Amniotic stem cell (primary cell): ENCODE data around the gene RASA2.

Experiments
- DNase-seq: peaks from one replicate; lab custom pipeline; 2025; lab: John Stamatoyannopoulos, UW

The RASA2 gene

DNA sequence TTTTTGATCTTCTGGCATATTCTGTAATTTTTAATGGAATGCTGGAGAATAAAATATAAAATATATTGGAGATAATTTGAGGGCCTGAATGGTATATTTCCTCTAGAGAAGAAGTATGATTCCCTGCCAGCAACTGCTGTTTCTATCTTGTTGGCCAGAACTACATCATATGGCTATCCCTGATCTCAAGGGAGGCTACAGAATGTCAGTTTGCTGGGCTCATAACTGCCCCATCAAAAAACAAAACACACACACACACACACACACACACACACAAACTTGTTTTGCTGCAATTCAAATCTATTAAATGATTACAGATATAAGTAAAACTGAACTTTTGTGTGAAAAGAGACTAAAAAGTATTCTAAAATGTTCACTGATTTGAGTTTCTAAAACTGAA, 51.0 kb downstream of the RASA2 start:
- DNase-seq = no peak

DNA sequence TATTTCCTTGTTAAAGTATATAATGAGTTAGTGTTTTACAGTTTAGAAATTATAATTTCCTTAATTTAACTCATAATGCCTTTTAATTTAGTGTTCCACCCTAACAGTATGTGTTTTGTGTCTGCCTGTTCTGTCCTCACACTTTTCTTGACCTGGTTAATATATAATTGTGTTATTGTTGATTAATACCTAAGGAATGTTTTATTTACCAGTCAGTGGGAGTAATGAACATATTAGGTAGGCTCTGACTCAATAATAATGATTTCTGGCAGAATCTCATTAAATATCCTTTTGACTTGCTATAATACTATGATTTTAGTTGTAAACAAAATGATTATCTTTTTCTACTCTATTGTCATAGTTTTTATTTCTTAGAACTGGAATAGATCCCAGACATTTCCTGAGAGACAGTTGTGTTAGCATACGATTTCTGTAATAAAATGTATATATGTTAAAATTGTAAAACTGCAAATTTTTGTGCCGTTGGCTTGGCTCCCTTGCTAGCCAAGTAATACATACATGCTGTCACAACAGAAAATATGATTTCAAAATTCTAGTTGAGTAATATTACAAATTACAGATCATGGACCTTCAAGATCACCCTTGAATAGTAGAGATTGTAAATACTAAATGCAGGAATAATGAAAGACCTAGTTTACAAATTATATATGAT, 51.9 kb downstream of the RASA2 start:
- DNase-seq = no peak

DNA sequence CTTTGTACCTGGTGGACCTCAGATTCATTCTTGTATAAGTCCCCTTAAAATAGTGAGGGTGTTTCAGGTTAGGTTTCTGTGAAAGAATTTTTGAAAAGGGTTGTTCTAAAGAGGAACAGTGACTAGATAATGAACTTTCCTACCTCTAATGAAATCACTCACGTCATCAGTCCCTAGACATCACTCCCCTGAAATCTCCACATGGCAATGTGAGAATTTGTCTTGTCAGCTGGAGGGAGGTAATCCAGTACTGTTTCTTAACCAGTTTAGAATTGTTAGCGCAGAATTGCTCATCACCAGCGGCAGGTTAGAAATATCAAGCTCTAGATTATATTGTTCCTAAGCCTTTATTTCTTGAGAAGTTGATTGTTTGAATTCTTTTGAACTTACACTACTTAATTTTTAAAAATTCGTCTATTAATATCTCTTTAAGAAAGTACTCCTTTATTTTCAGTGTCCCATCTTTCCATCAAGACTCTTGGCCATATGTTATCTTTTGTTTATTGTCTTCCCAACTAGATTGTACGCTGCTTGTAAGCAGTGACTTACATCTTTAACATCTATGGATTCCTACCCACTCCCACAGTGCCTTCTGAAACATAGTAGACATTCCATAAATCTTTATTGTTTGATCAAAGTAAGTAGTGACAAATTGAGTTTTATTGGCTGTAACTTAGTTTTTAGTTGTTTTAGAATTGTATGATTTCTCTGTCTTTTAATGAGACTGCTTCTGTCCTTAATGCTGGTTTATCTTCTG, 52.8 kb downstream of the RASA2 start:
- no peak for DNase-seq

DNA sequence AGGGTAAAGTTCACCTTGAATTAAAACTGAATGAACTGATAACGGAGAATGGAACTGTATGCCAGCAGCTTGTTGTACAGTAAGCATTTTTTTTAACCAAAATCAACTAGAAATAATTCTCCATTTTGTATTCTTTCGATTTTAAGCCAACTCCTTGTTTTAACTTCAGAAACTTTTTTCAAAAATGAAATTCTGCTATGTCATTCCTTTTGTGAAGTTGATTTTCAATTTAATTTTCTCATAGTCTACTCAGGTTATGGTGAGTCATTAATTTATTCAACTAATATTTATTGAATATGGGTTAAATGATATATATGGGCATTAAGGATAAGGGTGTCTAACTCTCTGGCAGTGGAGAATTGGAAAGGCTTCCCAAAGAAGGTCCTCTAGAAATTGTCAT, 53.7 kb downstream of the RASA2 start:
- DNase-seq = no peak

DNA sequence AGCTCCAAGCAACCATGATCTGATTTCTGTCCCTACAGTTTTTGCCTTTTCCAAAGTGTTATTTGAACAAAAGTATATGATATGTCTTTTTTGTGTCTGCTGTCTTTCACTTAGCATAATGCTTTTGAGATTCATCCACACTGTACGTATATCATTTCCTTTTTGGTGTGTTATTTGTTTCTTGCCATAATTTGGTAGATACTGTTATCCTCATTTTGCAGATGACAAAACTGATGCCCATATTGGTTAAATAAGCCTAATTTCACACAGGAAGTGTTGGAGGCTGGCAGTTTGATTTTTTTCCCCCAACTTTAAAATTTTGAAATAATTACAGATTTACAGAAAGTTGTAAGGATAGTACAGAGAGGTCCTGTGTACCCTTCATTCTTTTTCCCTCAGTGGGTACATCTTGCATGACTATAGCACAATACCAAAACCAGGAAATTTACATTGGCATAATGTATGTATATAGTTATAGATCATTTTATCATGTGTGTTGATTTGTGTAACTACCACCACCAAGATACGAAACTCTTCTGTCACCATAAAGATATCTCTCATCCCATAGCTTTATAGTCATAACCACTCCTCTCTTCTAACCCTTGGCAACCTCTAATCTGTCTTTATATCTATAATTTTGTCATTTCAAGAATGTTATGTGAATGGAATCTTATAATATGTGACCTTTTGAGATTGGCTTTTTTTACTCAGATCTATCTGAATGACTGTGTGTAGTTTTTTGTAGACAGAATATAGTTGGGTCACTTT, 55.6 kb downstream of the RASA2 start:
- no peak for DNase-seq

DNA sequence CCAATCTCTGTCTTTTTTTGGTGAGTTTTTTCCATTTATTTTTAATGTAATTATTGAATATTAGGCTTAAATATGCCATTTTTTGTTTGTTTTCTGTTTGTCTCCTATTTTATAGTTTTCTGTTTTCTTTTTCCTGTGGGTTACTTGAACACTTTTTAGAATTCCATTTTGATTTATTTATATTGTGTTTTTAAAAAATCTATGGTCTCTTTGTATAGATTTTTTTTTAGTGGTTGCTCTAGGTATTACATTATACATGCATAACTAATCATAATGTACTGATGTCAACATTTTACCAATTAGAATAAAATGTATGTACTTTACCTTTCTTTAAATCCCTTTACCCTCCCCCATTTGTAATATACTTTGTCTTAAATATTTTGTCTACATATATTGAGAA, 56.2 kb downstream of the RASA2 start:
- no peak for DNase-seq

DNA sequence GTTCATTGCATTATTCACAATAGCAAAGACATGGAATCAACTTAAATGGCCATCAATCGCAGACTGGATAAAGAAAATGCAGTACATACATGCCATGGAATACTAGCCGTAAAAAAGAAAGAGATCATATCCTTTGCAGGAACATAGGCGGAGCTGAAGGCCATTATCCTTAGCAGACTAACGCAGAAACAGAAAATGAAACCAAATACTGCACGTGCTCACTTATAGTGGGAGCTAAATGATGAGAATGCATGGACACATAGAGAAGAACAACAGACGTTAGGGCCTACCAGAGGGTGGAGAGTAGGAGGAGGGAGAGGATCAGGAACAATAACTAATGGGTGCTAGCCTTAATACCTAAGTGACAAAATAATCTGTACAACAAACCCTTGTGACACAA, 57.9 kb downstream of the RASA2 start:
- DNase-seq = no peak

DNA sequence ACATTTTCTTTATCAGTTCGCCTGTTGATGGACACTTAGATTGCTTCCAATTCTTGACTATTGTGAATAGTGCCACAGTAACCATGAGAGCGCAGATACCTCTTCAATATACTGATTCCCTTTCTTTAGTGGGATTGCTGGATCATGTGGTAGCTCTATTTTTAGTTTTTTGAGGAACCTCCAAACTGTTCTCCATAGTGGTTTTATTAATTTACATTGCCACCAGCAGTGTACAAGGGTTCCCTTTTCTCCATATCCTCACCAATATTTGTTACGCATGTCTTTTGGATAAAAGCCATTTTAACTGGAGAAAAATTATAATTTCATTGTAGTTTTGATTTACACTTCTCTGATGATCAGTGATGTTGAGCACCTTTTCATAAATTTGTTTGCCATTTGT, 59.3 kb downstream of the RASA2 start:
- DNase-seq = no peak

DNA sequence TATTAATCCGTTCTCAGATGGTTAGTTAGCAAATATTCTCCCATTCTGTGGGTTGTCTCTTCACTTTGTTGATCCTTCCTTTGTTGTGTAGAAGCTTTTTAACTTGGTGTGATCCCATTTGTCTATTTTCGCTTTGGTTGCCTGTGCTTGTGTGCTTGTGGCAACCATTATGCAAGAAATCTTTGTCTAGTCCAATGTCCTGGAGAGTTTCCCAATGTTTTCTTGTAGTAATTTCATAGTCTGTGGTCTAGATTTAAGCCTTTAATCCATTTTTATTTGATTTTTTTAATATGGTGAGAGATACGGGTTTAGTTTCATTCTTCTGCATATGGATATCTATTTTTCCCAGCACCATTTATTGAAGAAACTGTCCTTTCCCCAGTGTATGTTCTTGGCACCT, 59.8 kb downstream of the RASA2 start:
- DNase-seq = no peak

DNA sequence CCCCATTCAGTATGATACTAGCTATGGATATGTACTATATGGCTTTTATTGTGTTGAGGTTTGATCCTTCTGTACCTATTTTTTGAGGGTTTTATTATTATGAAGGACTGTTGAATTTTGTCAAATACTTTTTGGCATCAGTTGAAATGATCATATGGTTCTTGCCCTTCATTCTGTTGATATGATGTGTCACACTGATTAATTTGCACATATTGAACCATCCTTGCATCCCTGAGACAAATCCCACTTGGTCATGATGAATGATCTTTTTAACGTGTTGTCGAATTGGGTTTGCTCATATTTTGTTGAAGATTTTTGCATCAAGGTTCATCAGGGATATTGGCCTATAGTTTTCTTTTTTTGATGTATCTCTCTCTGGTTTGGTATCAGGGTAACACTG, 61.0 kb downstream of the RASA2 start:
- DNase-seq = no peak

DNA sequence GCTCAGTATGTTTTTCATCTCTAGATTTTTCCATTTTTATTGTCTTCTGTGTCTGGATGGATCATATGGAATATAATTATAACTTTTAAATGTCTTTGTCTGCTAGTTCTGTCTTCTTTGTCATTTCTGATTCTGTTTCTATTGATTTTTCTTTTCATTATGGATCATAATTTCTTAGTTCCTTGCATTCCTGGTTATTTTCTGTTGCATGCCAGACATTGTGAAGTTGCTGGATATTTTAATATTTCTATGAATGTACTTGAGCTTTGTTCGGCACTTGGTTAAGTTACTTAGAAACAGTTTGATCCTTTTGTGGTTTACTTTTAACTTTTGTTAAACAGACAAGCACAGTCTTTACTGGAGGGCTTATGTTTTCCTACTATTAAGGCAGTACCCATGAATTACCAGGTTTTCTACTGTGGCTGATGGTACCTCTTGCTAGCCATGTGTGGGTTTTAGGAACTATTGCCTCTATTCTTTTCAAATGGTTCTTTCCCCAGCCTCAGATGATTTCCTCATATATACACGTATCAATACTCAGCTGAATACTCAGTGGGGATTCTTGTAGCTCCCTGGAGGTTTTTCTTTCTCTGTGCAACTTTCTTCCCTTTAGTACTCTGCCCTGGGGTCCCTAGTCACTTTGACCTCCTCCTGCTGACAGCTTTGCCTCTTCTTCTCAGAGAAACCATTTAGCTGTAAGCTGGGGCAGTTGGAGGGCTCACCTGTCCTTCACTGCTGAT, 64.3 kb downstream of the RASA2 start:
- no peak for DNase-seq

DNA sequence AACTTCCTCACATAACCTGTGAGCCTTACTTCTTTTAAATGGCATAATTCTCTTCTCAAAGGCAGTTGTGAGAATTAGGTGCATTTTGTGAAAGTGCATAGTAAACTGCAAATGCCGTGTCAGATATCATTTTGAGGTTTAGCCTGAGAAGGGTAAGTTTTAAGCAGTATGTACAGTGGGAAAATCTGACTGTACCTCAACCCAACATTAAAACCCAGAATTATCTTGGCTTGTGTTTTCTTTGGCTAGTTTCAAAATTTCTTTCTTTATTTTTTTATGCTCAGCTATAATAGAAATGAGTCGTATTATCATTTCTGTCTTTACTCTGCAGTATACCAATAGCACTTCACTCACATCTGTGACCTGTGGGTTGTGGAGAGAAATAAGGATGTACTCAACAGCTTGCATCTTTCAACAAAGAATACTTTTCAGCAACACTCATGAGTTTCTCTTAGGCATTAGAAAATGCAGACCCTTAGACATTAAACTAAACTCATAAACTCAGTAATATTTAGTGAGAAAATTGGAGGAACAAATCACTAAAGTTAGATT, 65.7 kb downstream of the RASA2 start:
- DNase-seq = no peak

DNA sequence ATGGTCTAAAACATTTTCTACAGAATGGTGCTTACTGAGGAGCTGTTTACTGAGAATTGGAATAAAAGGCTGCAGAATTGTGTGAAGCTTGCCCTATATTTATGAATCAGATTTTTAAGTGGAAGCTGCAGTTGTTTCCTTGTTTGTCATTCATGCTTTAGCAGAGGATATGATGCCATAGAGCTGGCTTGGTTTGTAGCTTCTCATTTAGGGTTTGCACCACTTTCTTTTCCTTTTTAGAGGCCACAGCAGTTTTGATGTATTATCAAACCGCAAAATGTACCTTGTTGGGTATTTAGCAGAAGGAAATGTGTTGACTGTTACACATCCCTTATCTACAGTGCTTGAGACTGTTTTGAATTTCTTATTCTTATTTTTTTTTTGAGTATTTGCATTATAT, 66.2 kb downstream of the RASA2 start:
- DNase-seq = no peak

DNA sequence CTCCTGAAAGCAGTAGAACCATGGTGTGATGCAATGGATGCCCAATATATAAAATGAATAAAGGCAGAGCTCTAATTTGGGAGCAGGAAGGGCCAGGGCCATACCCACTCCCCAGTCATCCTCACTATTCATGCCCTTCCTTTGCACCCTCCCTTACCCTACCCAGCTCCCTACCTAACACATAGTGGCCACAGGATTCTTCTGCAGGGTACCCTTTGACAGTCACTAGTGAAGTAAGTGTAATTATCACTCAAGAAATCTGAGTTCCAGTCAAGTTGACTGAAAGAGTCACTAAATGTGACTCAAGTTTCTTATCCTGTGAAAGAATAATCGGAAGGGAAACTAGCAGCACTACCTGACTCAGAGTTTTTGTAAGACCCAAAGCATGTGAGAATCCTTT, 69.2 kb downstream of the RASA2 start:
- DNase-seq = no peak

DNA sequence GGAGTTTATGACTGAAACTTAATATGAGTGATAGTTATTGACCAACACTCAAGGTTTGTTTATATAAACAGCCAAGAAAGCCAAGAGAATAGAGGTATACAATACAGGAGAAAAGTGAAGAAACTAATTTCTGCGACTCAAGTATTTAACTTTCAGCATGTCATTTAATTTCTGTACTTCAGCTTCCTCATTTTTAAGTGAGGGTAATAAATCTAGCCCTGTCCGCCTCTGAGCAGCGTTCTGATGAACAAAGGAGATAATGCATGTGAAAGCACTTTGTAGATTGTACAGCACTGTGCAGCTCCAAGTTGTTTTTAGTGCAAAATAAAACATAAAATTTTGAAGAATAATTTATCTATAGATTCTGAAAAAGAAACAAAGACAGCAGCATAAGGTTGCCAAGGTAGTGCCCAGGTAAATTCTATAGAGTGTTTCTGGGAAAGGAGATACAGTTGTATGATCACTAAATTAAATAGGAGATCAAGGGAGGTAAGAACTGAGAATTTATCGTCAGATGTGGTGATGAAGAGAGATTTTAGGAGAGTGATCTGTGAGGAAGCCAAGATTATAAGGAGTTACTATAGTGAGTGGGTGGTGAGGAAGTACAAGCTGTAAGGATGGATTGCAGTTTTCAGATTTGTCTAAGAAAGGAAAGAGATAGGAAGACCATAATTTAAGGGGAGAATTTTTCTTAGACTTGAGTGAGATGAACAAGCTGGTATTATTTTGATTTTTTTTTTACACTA, 71.3 kb downstream of the RASA2 start:
- no peak for DNase-seq

DNA sequence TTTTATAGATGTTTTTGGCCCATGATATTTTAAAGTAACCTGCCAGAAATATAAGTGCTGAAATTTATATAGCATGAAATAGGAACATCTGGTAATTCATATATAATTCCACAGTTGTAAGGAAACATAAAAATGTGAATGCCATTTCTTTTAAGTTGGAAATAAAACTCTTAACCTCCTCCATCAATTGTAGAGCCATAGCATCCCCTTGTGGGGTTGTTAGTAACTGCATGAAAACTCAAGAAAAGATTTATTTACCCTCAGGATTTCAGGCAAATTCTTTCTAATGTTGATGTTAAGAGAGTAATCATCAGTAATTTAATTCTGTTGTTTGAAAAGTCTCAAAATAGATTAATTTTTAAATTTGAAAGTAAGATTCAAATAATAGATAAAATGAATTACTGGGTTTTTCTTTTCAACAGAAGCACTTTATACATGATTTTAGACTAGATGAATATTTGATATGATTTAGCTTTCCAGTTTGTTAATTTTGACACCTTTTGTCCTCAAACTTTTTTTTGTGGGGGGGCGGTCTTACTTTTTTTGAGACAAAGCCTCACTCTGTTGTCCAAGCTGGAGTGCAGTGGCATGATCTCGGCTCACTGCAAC, 74.7 kb downstream of the RASA2 start:
- no peak for DNase-seq

DNA sequence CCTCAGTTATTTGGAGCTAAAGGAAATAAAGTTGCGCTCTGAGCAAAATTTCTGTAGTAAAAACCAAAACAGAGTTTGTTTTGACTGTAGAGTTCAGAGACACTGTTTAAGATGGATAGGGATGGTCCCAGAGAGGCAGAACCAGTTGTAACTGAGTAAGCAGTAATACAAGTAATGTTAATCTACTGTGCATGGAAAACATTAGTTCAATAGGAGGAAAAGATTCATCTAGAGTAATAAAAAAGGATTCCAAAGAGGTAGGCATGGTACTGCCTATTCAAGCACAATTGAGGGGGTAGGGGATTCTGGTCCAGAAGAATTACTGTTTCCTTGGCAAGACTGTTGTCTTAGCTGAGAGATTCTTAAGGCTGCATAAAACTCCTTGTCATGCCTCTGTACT, 77.4 kb downstream of the RASA2 start:
- DNase-seq = no peak

DNA sequence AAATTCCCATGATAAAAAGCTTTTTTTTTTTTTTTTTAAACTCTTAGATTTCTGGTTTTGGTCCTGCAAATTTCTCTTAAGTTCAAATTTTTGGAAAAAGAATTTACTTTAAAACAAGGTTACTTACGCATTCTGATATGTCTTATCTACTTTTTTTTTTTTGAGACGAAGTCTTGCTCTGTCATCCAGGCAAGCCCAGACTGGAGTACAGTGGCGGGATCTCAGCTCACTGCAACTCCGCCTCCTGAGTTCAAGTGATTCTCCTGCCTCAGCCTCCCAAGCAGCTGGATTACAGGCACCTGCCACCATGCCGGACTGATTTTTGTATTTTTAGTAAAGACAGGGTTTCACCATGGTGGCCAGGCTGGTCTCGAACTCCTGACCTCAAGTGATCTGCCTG, 83.2 kb downstream of the RASA2 start:
- DNase-seq = no peak

DNA sequence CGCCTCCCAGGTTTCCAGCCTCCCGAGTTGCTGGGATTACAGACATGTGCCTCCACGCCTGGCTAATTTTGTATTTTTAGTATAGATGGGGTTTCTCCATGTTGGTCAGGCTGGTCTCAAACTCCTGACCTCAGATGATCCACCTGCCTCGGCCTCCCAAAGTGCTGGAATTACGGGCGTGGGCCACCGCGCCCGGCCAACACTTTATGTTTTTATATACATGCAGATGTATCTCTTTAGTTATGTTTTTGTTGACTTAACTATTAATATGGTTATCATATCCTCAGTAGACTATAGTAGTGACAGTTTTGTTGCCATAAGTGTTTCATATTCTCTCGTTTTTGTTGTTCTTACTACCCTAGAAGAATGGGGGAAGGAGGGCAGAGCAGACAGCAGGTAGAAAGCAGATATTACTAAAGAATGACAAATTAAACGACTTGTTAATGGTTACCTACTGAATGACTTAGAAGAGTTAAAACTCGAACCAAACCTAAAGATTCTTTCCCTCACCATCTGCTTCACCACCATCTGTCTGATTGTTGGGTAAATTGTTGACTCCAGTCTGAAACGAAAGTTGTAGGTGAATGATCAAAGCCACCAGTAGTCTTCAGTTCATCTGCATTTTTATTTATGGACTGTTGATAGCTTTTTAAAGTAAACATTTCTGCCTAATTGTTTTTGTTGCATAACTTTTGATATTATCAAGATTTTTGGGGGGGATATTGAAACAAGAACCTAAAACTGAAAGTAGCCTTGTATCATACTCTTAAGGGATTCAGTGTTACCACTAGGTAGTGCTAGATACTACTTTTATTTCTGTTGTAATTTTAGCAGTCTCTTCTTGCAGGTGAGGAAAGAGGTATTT, 89.3 kb downstream of the RASA2 start:
- DNase-seq = no peak

DNA sequence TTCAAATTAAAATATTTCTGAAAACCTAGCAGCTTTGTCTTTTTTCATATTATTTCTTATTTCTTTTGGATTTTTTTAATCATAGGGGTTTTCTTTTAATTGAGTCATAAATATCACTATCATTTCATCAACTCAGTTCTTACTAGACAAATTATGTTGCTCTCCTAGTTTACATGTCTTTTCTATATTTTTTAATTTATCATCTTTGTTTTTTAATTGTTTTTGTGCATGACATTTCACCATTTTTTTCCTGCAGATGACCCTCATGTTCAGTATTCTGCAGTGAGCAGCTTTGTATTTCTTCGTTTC, 89.9 kb downstream of the RASA2 start:
- DNase-seq = no peak
